ENCODE results near the gene ADCYAP1R1. TPM values are rescaled to one million over a fixed set of nuclear protein-coding genes. Genes with fewer than 3 reads are reported as not detected.
A peak's percentile ranks its signal among the peaks of the same experiment; 100 is the strongest.

ADCYAP1R1 gene
- total RNA-seq, 1 donor from 2014 or later = not detected

DNA sequence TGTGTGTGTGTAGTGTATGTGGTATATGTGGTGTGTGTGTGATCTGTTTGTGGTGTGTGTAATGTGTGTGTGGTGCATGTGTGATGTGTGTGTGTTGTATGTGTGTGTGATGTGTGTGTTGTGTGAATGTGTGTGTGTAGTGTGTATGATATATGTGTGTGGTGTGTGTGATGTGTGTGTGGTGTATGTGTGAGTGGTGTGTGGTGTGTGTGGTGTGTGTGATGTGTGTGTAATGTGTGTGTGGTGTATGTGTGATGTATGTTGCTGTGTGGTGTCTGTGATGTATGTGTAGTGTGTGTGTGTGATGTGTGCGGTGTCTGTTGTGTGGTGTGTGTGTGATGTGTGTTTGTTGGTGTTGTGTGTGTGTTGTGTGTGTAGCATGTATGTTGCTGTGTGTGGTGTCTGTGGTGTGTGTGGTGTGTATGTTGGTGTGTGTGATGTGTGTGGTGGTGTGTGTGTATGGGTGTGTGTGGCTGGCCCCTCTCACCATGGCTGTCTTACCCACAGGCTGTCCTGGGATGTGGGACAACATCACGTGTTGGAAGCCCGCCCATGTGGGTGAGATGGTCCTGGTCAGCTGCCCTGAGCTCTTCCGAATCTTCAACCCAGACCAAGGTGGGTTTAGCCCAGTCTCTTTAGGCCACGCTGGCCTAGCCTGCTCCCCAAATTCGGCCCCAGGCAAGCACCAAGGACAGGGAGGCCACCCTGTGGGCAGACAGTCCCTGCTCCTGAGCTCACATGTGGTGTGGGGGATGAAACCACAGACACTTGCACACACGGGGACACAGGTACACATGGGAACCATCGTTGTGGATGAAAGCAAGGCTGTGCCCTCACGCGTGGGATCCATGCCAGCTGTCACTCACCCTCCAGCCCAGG lies 25.6 kb downstream of the ADCYAP1R1 start:
- H3K27me3 ChIP-seq (ENCODE audit: control insufficient read depth, insufficient read depth, low read length) = no peaks in the 10 kb centered on the region
- FAIRE-seq (peak; percentile 99), DNase-seq (ENCODE audit: low read depth) (no peak)
- no peaks in the 10 kb centered on the region for H3K36me3 ChIP-seq (ENCODE audit: control insufficient read depth, insufficient read depth, low read length)
- no peak for TF ChIP-seq CTCF (IDR thresholded peaks at IDR 0.05; ENCODE audit: insufficient read depth, low read length, severe bottlenecking)
- H3K4me3 ChIP-seq (ENCODE audit: low read depth, low read length) = no peak overlapping the region

DNA sequence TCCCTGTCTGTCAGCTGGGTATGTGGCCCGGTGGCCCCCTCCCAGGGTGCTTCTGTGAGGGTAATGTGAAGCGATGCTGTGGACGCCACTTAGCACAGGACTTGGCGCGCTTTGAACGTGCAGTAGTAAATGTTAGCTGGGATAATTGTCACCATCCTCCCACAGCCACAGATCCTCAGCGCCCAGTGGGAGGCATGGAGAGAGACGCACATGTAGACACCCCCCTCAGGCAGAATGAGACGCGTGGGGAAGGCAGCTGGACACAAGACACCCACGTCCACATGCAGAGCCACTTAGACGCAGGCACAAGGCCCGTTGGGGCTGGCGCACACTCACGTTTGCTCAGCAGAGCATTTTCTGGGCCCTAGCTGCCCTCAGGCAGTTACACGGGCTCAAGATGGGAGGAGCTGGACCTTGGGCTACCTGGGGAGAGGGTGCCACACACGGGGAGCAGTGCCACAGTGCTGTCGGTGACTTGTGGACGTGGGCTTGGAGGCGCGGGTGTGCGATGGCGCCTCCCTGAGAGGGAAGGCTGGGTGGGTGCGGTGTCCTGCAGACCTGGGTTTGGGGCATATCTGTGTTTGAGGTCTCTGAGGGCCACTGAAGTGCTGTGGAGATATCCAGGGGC lies 26.4 kb downstream of the ADCYAP1R1 start:
- no peak for FAIRE-seq
- Histone ChIP-seq H3K27me3 (ENCODE audit: control insufficient read depth, insufficient read depth, low read length) (no peaks in the 10 kb centered on the region), H3K4me3 (ENCODE audit: low read depth, low read length) (no peak overlapping the region), H3K36me3 (ENCODE audit: control insufficient read depth, insufficient read depth, low read length) (no peaks in the 10 kb centered on the region)
- DNase-seq (ENCODE audit: low read depth) = no peak
- TF ChIP-seq CTCF (IDR thresholded peaks at IDR 0.05; ENCODE audit: insufficient read depth, low read length, severe bottlenecking) = no peak

GRCh38 chr7:31079126-31079823 lies 27.2 kb downstream of the ADCYAP1R1 start:
- DNase-seq (ENCODE audit: low read depth) (no peak), FAIRE-seq (no peak)
- TF ChIP-seq CTCF (IDR thresholded peaks at IDR 0.05; ENCODE audit: insufficient read depth, low read length, severe bottlenecking) = no peak
- Histone ChIP-seq H3K36me3 (ENCODE audit: control insufficient read depth, insufficient read depth, low read length) (no peaks in the 10 kb centered on the region), H3K4me3 (ENCODE audit: low read depth, low read length) (no peak overlapping the region), H3K27me3 (ENCODE audit: control insufficient read depth, insufficient read depth, low read length) (no peaks in the 10 kb centered on the region)

- H3K27me3 ChIP-seq (ENCODE audit: control insufficient read depth, insufficient read depth, low read length) = no peaks in the 10 kb centered on the region
- DNase-seq (ENCODE audit: low read depth) (no peak), FAIRE-seq (no peak)
- no peak for TF ChIP-seq CTCF (IDR thresholded peaks at IDR 0.05; ENCODE audit: insufficient read depth, low read length, severe bottlenecking)
- no peaks in the 10 kb centered on the region for H3K36me3 ChIP-seq (ENCODE audit: control insufficient read depth, insufficient read depth, low read length)
- H3K4me3 ChIP-seq (ENCODE audit: low read depth, low read length) = no peak overlapping the region
These were observed 27.9 kb downstream of the ADCYAP1R1 start for GRCh38 chr7:31079824-31080511.

DNA sequence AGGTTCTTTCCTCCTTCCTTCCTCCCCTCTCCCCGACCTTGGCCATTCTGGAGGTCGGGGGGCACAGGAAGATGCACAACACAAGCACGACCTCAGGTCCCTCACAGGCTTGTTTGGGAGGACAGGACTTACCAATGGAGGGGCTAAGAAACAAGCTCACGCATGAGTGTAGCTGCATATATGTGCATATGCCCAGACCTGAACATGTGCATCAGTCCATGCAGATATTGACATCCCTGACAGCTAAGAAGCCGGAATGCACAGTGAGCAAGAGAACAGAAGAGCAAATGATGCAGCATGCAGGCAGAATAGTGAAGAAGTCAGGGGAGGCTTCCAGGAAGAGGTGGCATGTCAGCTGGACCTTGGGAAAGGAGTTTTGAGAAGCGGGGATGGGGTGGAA lies 28.7 kb downstream of the ADCYAP1R1 start:
- peak; percentile 86 for FAIRE-seq
- Histone ChIP-seq H3K27me3 (ENCODE audit: control insufficient read depth, insufficient read depth, low read length) (no peaks in the 10 kb centered on the region), H3K4me3 (ENCODE audit: low read depth, low read length) (no peak overlapping the region), H3K36me3 (ENCODE audit: control insufficient read depth, insufficient read depth, low read length) (no peaks in the 10 kb centered on the region)
- no peak for TF ChIP-seq CTCF (IDR thresholded peaks at IDR 0.05; ENCODE audit: insufficient read depth, low read length, severe bottlenecking)
- DNase-seq (ENCODE audit: low read depth) = no peak

Data from bronchial epithelial cell (primary cell).